CD4-positive, alpha-beta T cell treated with Interleukin-12 subunit alpha and Interleukin-12 subunit beta, for 1 hour (primary cell): ENCODE results near the gene WWP2.

Experiments
- DNase-seq: peaks from one replicate; pipeline ENCODE4 v3.0.0-alpha.2; 2020

Gene WWP2

DNA sequence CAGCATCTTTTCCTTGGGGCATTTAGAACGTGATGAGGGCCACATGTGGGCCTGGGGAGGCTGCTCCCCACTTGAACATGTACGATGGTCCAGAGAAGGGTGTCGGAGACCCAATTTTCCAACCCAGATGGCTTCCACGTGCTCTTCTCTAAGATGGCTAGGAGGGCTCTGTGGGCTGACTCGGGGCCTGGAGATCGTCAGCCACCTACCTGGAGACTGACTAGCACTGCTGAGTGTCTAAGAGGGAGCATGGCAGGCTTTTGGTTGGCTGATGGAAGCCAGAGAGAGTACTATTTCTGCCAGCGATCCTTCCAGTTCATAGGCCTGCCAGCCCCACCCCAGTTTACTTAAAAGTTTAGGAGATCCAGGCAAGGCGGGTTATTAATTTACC lies 128.8 kb downstream of the WWP2 start:
- no peak for DNase-seq

- no peak for DNase-seq
These were observed 130.2 kb downstream of the WWP2 start for GRCh38 chr16:69892378-69892777.

GRCh38 chr16:69893106-69893505 lies 131.0 kb downstream of the WWP2 start:
- DNase-seq, result no peak

DNA sequence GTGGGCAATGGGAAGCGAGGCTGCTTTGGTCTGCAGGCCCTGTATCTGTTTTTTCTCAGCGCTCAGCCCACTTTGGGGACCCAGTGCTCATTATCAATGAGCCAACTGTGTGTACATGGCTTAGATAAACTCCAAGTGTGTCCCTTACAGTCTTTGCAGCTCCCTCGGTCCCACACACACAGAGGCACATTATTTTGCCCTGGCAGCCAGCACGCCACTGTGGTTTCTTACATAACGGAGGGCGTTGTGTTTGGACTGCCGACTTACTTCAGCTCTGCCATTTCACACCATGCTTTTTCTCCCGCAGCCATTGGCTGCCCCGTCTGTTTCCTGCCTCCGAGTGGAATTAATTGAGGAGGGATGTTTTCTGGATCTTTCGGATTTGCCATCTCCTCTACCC lies 132.5 kb downstream of the WWP2 start:
- no peak for DNase-seq

- no peak for DNase-seq
These were observed 141.8 kb downstream of the WWP2 start for GRCh38 chr16:69903865-69904415.

GRCh38 chr16:69904495-69905170 lies 142.5 kb downstream of the WWP2 start:
- no peak for DNase-seq

DNA sequence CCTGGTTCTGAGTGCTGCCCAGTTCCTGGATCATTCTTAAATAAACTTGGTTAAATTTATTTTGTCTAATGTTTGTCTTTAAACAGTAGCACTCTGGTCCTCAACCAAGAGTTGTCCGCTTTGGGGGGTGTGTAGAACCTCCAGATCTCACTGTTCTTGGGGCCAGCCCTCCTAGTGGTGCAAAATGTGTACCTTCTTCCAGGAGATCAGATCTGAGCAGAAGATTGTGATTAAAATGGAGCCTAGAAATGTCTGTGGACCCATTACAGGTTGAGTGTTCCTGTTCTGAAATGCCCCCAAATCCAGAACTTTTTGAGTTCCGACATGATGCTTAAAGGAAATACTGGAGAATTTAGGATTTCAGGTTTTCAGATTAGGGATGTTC lies 143.0 kb downstream of the WWP2 start:
- DNase-seq, result no peak

DNA sequence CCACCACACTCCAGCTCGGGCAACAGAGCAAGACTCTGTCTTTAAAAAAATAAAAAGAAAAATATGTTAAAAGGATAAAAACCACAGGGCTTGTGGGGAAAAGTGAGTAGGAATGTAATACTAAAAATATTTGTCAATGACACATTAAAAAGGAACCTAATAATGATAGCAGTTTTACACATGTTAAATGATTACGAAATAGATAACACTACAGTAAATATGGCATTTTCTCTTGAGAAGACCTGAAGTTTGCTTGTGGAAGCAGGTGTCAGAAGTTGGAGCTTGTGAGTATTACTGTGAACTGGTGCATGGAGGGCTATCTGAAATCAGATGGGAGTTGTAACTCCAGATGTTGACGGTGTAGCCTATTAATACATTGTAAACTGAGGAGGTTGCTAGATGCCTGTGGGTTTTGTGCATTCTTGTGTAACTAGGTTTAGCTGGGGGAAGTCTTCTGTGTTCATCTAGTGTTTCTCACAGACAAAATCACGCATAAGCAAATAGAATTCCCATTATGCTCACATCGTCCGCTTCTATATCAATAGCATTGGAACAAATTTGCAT lies 144.8 kb downstream of the WWP2 start:
- DNase-seq, result no peak

DNA sequence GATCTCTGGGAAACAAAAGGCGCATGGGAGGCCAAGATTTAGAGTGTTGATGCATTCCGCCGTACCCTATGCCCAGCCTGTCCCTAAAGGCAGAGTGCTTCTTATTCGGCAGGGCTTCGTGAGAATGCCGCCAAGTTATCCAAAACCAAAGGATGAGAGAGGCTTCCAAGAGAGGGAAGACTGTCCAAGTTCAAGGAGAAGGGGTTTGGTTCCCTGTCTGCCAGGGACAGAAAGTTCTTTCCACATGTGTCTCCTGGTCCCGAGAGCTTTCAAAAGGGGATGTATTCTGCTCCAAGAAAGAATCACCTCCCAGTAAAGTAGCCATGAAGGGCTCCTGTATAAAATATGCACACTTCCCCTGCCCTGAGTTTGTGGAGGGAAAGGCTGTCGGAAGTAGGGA lies 146.9 kb downstream of the WWP2 start:
- no peak for DNase-seq

DNA sequence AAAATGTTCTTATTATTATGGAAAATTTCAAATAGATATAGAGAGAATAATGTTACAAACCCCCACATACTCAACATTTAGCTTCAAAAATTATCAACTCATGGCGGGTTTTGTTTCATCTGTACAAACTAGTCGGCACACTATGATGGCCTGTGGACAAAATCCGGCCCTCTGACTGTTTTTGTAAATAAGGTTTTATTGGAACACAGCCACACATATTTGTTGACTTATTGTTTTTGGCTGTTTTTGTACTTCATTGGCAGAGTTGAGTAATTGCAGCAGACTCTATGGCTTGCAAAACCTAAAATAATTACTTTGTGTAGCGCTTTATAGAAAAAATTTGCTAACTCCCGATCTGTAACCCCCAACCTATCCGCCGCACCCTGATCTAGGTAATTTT lies 147.6 kb downstream of the WWP2 start:
- DNase-seq, result no peak

DNA sequence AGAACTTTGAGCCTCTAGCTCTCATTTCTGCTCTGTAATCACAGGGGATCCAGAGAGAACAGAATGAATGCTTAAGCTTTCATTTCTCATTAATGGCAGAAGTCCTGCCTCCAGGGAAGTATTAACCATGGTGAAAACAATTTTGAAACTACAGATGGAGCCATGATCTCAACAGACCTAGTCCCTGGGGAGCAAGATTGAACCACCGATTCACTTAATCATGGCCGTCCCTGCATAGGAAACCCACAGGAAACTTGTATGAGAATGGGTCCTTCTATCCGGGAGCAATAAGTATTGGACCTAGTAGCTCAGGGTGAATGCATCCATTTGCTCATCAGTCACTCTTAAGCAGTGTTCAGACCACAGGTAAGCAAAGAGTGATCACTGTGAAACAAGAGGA lies 148.8 kb downstream of the WWP2 start:
- no peak for DNase-seq

DNA sequence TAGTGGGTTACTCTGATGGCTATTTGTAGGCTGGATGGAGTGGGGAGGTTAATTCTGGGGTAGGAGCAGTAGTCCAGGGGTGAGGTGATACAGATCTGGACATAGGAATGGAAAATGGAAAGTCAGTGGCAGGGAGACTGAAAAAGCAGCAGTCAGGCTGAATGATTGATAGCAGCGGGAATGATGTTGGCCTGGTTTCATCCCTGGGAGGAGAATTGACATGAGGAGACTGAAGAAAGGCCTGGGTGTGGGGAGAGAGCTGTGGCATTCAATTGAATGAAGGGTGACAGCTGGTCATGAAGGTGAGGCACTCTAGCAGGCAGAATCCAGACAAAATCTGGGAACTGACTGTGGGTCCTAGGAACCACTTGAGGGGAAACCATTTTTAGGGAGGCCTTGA lies 154.3 kb downstream of the WWP2 start:
- DNase-seq, result no peak

DNA sequence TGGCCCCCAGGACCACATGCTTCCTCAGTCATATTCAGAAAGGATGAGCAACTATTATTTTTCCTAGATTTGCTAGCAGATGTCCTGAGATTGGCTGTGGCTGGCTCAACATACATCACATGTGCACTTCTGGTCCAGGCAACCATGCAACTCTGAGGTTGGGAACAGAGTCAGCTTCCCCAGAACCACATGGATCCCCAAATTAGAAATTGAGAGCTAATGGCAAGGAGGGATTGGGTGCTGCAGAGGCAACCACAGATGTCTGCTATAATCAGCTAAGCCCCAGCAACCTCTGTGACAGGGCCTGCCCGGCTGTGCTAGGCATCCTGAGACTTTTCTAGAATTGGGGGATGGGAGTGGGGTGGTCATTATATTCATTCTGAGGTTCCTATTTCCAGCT lies 155.2 kb downstream of the WWP2 start:
- no peak for DNase-seq

GRCh38 chr16:69917739-69918138 lies 155.6 kb downstream of the WWP2 start:
- no peak for DNase-seq

- DNase-seq, result no peak
These were observed 156.1 kb downstream of the WWP2 start for GRCh38 chr16:69918241-69918640.

DNA sequence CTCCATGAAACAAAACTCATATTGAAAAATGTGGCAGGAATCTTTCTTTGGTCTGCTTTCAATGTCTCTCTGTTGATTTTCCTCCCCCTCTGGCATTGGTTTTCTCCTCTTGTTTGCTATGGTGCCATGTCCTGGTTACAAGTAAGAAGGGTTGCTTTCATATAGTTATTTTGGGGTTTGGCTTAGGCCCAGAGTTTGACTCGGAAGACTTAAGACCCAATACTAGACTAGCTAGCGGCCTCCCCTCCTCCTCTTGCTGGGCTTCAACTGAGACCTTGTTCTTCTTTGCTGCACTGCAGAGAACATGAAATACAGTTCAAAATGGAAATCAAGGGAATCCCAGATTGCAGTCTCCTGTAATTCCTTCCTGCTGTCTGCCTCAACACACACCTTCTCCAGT lies 159.0 kb downstream of the WWP2 start:
- DNase-seq, result no peak

GRCh38 chr16:69922200-69922599 lies 160.1 kb downstream of the WWP2 start:
- DNase-seq, result no peak

DNA sequence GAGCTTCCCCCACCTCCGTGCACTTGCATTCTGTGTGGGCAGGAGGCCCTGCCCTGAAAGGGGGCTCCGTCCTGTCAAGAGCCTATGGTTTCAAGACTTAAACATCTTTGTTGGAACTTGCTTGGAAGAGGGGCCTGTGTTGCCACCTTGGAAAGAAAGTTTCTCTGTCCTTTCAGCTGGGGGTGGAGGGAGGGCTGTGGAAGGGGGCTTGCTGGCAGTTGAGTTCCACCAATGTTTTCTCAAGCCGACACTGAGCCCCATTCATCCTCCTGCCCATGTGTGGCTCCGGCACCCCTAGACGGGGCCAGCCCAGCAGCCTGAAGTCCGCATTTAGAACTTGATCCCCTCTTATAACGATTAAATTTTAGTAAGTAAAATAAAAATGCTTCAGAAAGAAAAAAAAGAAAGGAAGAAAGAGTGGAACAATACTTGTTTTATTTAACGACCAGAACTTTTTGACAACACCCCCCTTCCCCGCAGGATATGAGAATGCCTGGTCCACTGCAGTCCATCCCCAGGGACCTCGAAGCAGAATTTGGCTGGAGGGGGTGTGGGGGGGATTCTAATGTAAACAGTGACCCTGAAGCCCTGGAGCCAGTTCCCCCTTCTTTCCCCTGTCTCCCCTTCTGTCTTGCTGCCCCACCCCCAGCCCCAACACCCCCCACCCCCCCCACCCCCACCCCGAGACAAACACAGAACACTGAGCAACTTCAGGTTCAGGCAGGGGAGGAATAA lies 162.1 kb downstream of the WWP2 start:
- no peak for DNase-seq

DNA sequence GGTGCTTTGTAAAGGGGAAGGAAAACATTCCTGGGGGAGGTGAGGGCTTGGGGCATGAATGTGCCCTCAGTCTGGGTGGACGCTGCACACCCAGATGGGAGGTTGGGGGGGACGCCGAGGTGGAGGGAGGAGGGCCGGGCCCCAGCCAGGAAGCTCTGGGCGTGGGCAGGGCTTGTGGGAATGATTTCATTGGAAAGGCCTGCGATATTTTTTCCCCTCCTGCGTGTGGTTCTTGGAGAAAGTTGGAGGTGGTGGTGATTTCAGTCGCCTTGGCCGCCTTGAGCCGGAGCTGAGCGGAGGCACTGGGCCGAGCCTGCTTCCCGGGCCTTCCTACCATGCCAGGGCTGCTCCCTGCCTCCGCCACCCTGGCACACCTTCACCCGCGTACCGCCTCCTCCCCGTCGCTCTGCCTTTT lies 162.7 kb downstream of the WWP2 start:
- no peak for DNase-seq

GRCh38 chr16:69925311-69925710 lies 163.2 kb downstream of the WWP2 start:
- no peak for DNase-seq

- no peak for DNase-seq
These were observed 164.1 kb downstream of the WWP2 start for GRCh38 chr16:69926241-69926640.

DNA sequence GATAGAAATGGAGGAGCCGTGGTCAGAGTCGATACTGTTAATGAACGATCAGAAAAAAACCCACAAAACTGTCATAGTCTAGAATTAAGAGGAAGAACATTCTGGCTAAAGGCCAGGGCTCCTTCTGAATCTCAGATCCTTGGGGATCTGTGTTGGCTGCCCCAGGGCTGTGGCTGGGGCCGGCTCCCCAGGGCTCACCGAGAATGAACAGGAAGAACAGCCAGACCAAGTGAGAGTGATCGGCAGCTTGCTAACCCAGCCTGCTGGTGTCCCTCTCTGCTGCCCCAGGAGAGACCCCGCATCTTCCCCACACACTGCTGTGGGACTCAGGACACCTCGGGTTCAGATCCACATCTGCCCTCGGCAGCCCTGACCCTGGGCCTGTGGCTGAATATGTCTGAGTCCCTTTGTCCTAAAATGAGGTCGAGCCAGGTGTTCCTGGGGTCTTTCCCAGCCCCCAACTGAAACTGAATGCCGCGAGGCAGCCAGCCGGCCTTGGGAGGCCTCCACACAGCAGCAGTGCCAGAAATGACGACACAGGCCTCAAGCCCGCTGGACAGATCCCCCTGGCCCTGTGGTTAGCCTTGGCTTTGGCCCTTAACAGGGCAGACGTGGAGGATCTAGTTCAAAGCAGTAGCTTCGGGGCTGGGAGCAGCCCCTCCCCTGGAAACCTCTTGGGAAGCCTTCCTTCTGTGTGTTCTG lies 165.1 kb downstream of the WWP2 start:
- DNase-seq, result no peak

- no peak for DNase-seq
These were observed 166.8 kb downstream of the WWP2 start for GRCh38 chr16:69928856-69929400.
